Pancreas (tissue), 10 donors: Measurements from ENCODE around the gene TRIM17. TPM values are rescaled to one million over a fixed set of nuclear protein-coding genes. Genes with fewer than 3 reads are reported as not detected.

Experiments
- ATAC-seq, 4 donors: fragments of 200-7000 bp; cut with Tn5 transposase; one replicate each; pipeline versions ENCODE4 v1.8.0 to v1.9.1; 2020; ENCODE audit warnings: mild to moderate bottlenecking in 4 of 4, moderate library complexity in 4 of 4
- DNase-seq, 6 donors: peaks; one replicate each; pipeline ENCODE4 v3.0.0-alpha.2; 2020
- FAIRE-seq: peaks from 2 replicates; lab custom pipeline; 2012; peaks lifted over from hg19 to GRCh38; lab: Jason Lieb, UNC
- H3K27ac ChIP-seq, 4 donors: fragments of 200-600 bp; sonication (generic); 1 replicate in 3 of 4; 2 replicates in 1 of 4; pipeline versions ENCODE4 v1.5.0 to v1.8.0; 2020
- H3K27me3 ChIP-seq, 4 donors: fragments of 200-600 bp; one replicate each; pipeline ENCODE4 v1.8.0; 2021
- H3K36me3 ChIP-seq, 3 donors: fragments of 200-600 bp; sonication (generic) in 1 of 3; one replicate each; pipeline versions ENCODE4 v1.5.0 to v1.8.0; 2020 to 2021
- H3K4me1 ChIP-seq, 3 donors: fragments of 200-600 bp; one replicate each; pipeline ENCODE4 v1.8.0; 2021
- H3K4me3 ChIP-seq, 4 donors: fragments of 200-600 bp; sonication (generic) in 2 of 4; one replicate each; pipeline versions ENCODE4 v1.5.0 to v1.8.0; 2020 to 2021
- H3K9me3 ChIP-seq, 4 donors: fragments of 200-600 bp; one replicate each; pipeline ENCODE4 v1.8.0; 2021
- CTCF ChIP-seq, 4 donors: fragments of 200-600 bp; sonication (generic) in 3 of 4; IDR thresholded peaks; one replicate each; pipeline versions ENCODE4 v1.5.0 to v1.8.0; 2021; ENCODE audit warnings: antibody characterized with exemption in 4 of 4
- WGBS, 2 donors: extraction: QIAGEN DNeasy Blood & Tissue Kit; methylation state at CpG; one replicate each; pipeline ENCODE4 v1.1.7; 2013; 5-methylcytosine and 5-hydroxymethylcytosine counted together
- intact Hi-C, 3 donors: fragments of 100-400 bp; cut with DNase I; formaldehyde crosslinking; loops; one replicate each; pipeline versions ENCODE4 v1.11.1 to v1.14.2; 2022
- polyA plus RNA-seq, 2 donors: library from polyadenylated mRNA; stranded (reverse); fragments of 200-250 nt; gene quantifications; one replicate each; pipeline ENCODE4 v1.2.3, GENCODE V29; 2013
- total RNA-seq, 6 donors: library from RNA; stranded (reverse); fragmentation: NEBNext Ultra II Directional in 4 of 6; extraction: Animal tissue kit (Norgen Biotek cat#: 25700) in 4 of 6; gene quantifications; one replicate each; pipeline versions ENCODE4 v1.2.1 to v1.2.4, GENCODE V29; 2021 to 2023
- donor health status: healthy with polysubstance abuse.
- donor health status: DM: no; HTN: no; CAD: no; lungs with moderate emphysema.
- donor health status: DM: no; HTN: no; CAD: no.
- donor health status: control.
- donor health status: control.
- donor health status: Bipolar disorder and iron deficiency.
- donor health status: DM: yes; HTN: yes; CAD: no.
- donor health status: DM: no; HTN: no; CAD: no.
- donor health status: DM: no; HTN: no; CAD: no.
- donor health status: DM: yes; HTN: yes; CAD: no.

Gene TRIM17
- total RNA-seq, result 1 to 10 TPM in 1 of 6 donors, under 1 TPM in 4, not detected in 1; 0.14 to 2.4 (median 0.38) TPM
- polyA plus RNA-seq, result under 1 TPM; 0.14 to 0.68 TPM

GRCh38 chr1:228416217-228416933 is at the start of gene TRIM17:
TRIM17 (minus strand) TSS chr1:228416861; CDS start chr1:228415072, 1,789 bp downstream.
- H3K36me3 ChIP-seq, result no peaks in the 10 kb centered on the region
- 1 to 2% methylated on average over 59 of the region's 59 CpGs for WGBS, 2 donors
- peak in 3 of 6 donors; percentile 45 to 78 (median 75) for DNase-seq
- H3K27me3 ChIP-seq, result no peaks in the 10 kb centered on the region
- peak; percentile 73 to 82 (median 79) for ATAC-seq
- H3K4me3 ChIP-seq, result peak within 1 kb of the TSS; percentile 22 to 47 (median 34)
- no peak within 1 kb of the TSS for H3K27ac ChIP-seq
- H3K4me1 ChIP-seq, result peaks cover 0 to 5% (median 0%) of the 10 kb centered on the region in 3 donors
- peak in 2 of 4 donors; percentile 34 to 38 for TF ChIP-seq CTCF (IDR thresholded peaks at IDR 0.05)
- intact Hi-C loops, result no loop called here
- FAIRE-seq, result no peak
- H3K9me3 ChIP-seq, result no peaks in the 10 kb centered on the region

- Histone ChIP-seq H3K4me3 (no peak overlapping the region), H3K36me3 (no peaks in the 10 kb centered on the region), H3K27me3 (peaks cover 0 to 39% (median 15%) of the 10 kb centered on the region in 4 donors), H3K4me1 (no peaks in the 10 kb centered on the region), H3K9me3 (no peaks in the 10 kb centered on the region), H3K27ac (no peak overlapping the region)
- DNase-seq (no peak), FAIRE-seq (no peak), ATAC-seq (no peak)
- intact Hi-C loops, result no loop called here
- WGBS, 2 donors, result 42 to 53% methylated on average over 8 of the region's 8 CpGs
- TF ChIP-seq CTCF (IDR thresholded peaks at IDR 0.05), result no peak
These were observed 49.0 kb upstream of the TRIM17 start for GRCh38 chr1:228465571-228466146.

- FAIRE-seq (no peak), DNase-seq (no peak), ATAC-seq (no peak)
- TF ChIP-seq CTCF (IDR thresholded peaks at IDR 0.05), result no peak
- WGBS, 2 donors, result 16% methylated on average over 13 of the region's 13 CpGs
- Histone ChIP-seq H3K27me3 (peaks cover 0 to 37% (median 15%) of the 10 kb centered on the region in 4 donors), H3K9me3 (no peaks in the 10 kb centered on the region), H3K36me3 (no peaks in the 10 kb centered on the region), H3K4me3 (no peak overlapping the region), H3K4me1 (no peaks in the 10 kb centered on the region), H3K27ac (no peak overlapping the region)
- intact Hi-C loops, result no loop called here
These were observed 48.5 kb upstream of the TRIM17 start for GRCh38 chr1:228465141-228465540.

DNA sequence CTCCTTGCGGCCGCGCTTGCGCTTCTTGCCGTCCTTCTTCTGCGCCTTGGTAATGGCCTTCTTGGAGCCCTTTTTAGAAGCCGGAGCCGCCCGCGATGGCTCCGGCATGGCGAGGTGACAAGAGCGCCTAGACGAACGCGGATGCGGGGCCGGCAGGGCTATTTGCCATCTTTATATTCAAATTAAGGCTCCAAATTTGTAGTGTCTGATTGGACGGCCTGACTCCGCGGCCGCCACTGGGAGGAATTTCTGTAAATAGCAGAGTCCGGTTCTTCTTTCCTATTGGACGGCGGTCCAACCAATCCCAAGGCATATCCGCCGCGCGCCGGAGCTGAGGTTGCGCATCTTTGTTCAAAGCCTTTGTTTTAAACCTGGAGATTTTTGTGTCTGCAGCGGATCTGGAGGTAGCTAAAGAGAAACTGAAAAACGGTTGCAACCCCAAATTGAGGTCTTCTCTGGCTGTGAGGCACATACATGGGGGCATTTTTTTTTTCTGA is 47.9 kb upstream of the TRIM17 start:
- H3K9me3 ChIP-seq, result no peaks in the 10 kb centered on the region
- FAIRE-seq, result no peak
- intact Hi-C loops, result no loop called here
- no peak for TF ChIP-seq CTCF (IDR thresholded peaks at IDR 0.05)
- DNase-seq, result peak in 3 of 6 donors; percentile 36 to 67 (median 43)
- H3K4me1 ChIP-seq, result no peaks in the 10 kb centered on the region
- no peak overlapping the region for H3K27ac ChIP-seq
- peak overlapping the region in 1 of 4 donors; percentile 20 for H3K4me3 ChIP-seq
- no peaks in the 10 kb centered on the region for H3K36me3 ChIP-seq
- ATAC-seq, result peak in 3 of 4 donors; percentile 68 to 89 (median 78)
- peaks cover 0 to 43% (median 14%) of the 10 kb centered on the region in 4 donors for H3K27me3 ChIP-seq
- 2 to 6% methylated on average over 33 of the region's 33 CpGs for WGBS, 2 donors
